ENCODE results near the gene NR2C2AP. TPM values are rescaled to one million over a fixed set of nuclear protein-coding genes. Genes with fewer than 3 reads are reported as not detected.

The NR2C2AP gene
- total RNA-seq, 4 donors from 2014 or later = 16.6 to 30.9 (median 24.9) TPM

DNA sequence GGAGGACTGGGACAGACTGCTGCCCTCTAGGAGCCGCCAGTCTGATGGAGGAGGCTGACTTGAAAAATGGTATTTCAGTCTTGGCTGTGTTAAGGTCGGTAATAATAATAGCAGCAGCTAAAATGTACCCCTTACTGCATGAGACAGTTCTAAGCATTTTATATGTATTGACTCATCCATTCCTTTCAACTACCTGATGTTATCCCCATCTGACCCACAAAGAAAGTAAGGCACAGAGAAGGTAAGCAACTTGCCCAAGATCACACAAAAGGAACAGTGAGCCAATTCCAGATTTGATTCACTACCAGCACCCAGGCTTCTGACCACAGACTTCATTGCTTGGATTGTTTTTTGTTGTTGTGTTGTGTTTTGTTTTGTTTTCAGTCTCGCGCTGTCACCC is 12.6 kb upstream of the NR2C2AP start:
- Histone ChIP-seq H3K4me3 (no peak overlapping the region), H3K9me3 (no peaks in the 10 kb centered on the region), H3K27ac (no peak overlapping the region), H3K4me1 (no peaks in the 10 kb centered on the region), H3K27me3 (peaks cover 74% of the 10 kb centered on the region), H3K36me3 (no peaks in the 10 kb centered on the region)
- TF ChIP-seq EP300 (IDR thresholded peaks at IDR 0.05) (no peak), CTCF (IDR thresholded peaks at IDR 0.05) (no peak), POLR2AphosphoS5 (IDR thresholded peaks at IDR 0.05) (no peak), POLR2A (IDR thresholded peaks at IDR 0.05) (no peak)
- DNase-seq (ENCODE audit: low spot score in 2 of 2) = no peak
- WGBS = 75% methylated on average over 4 of the region's 4 CpGs

DNA sequence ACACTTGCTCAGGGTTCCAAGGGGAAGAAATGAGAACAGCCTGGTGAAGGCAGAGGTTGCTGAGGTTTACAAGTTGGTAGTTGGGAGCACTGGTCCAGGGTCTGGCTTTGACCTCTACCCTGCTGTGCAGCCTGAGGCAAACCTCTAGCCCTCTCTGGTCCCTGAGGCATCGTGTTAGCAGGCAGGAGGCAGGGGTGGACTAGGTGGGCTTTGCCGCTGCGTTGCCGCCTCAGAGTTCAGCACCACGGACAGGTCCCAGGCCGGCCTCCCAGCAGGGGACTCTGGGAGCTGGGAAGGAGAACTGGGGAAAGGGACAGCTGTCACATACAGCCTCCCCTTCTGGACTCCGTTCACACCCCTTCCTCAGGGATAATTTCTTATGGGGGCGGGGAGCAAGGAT is 11.7 kb upstream of the NR2C2AP start:
- H3K27ac ChIP-seq = no peak overlapping the region
- DNase-seq (ENCODE audit: low spot score in 2 of 2) = no peak
- peaks cover 77% of the 10 kb centered on the region for H3K27me3 ChIP-seq
- H3K4me1 ChIP-seq = no peaks in the 10 kb centered on the region
- 4% methylated on average over 8 of the region's 8 CpGs for WGBS
- TF ChIP-seq CTCF (IDR thresholded peaks at IDR 0.05) (no peak), POLR2A (IDR thresholded peaks at IDR 0.05) (no peak), POLR2AphosphoS5 (IDR thresholded peaks at IDR 0.05) (no peak), EP300 (IDR thresholded peaks at IDR 0.05) (no peak)
- H3K9me3 ChIP-seq = no peaks in the 10 kb centered on the region
- no peaks in the 10 kb centered on the region for H3K36me3 ChIP-seq
- no peak overlapping the region for H3K4me3 ChIP-seq

DNA sequence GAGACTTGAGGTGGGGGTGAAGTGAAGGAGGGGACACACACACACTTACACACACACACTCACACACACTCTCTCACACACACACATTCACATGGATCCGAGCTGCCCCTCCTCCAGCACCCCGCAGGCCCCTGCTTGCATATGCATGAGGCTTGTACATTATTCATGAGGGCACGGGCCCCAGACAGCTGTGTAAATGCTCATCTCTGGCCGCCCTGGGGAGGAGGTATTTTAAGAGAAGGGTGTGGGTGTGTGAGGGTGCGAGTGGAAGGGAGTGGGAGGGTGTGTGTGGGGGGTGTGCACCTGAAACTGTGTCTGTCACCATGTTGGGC is 10.9 kb upstream of the NR2C2AP start:
- Histone ChIP-seq H3K4me3 (no peak overlapping the region), H3K4me1 (no peaks in the 10 kb centered on the region), H3K27me3 (peaks cover 76% of the 10 kb centered on the region), H3K9me3 (no peaks in the 10 kb centered on the region), H3K36me3 (no peaks in the 10 kb centered on the region), H3K27ac (no peak overlapping the region)
- no peak for DNase-seq (ENCODE audit: low spot score in 2 of 2)
- 7% methylated on average over 5 of the region's 5 CpGs for WGBS
- TF ChIP-seq POLR2A (IDR thresholded peaks at IDR 0.05) = no peak
- no peak for TF ChIP-seq CTCF (IDR thresholded peaks at IDR 0.05)
- no peak for TF ChIP-seq POLR2AphosphoS5 (IDR thresholded peaks at IDR 0.05)
- no peak for TF ChIP-seq EP300 (IDR thresholded peaks at IDR 0.05)

DNA sequence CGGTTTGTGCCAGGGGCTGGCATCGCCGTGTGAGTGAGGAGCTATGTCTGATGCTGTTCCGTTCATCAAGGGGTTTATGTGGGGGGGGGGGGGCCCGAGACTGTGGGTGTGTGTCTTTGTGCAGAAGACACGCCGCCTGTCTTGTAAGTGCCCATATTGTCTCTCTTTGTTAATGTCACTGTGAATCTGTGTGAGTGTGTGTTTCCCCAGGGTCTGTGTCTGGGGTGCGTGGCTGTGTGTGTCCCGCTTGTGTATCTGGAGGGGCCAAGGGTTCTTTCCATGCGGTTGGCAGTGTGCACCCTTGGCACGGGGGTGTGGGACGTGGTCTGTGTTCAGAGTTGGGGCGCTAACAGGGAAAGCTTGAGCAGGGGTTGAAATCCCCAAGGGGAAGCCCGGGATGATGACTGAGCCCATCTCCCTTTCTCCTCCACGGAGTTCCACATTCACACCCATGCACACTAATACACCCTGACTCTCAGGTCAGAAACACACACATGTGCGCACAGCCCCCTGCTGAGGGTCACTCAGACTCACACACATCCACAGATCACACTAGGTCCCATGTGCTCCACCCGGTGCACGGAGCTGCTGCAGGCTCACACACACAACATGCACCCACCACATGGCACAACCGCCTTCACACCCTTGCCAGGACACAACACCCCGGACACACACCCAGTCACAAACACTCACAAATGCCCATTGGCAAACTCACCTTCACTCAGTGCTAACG is 10.4 kb upstream of the NR2C2AP start:
- WGBS = 34% methylated on average over 16 of the region's 21 CpGs
- Histone ChIP-seq H3K36me3 (no peaks in the 10 kb centered on the region), H3K27me3 (peaks cover 70% of the 10 kb centered on the region), H3K27ac (no peak overlapping the region), H3K9me3 (no peaks in the 10 kb centered on the region), H3K4me3 (no peak overlapping the region), H3K4me1 (no peaks in the 10 kb centered on the region)
- DNase-seq (ENCODE audit: low spot score in 2 of 2) = no peak
- TF ChIP-seq EP300 (IDR thresholded peaks at IDR 0.05) (no peak), CTCF (IDR thresholded peaks at IDR 0.05) (no peak), POLR2AphosphoS5 (IDR thresholded peaks at IDR 0.05) (no peak), POLR2A (IDR thresholded peaks at IDR 0.05) (no peak)

DNA sequence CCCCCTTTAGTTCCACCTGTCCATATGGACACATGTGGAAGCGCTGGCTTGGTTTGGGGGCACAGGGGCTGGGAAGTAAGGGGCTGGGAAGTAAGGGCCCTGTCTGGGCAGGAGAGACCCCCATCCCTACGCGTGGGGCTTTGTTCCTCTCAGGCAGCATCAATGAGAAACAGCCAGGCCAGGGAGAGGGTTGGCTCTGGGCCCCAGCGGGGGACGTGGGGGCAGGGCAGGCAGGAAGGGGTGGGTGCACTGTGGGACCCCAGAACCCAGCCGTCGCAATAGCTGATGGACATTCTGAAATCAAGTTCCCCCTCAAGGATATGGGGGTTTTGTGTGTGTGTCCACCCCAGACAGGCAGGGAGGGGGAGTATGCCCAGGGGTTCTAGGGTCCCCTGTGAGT is 9.7 kb upstream of the NR2C2AP start:
- Histone ChIP-seq H3K4me3 (no peak overlapping the region), H3K4me1 (no peaks in the 10 kb centered on the region), H3K27ac (no peak overlapping the region), H3K9me3 (no peaks in the 10 kb centered on the region), H3K36me3 (no peaks in the 10 kb centered on the region), H3K27me3 (peaks cover 76% of the 10 kb centered on the region)
- 0% methylated on average over 2 of the region's 7 CpGs for WGBS
- no peak for DNase-seq (ENCODE audit: low spot score in 2 of 2)
- no peak for TF ChIP-seq POLR2A (IDR thresholded peaks at IDR 0.05)
- no peak for TF ChIP-seq CTCF (IDR thresholded peaks at IDR 0.05)
- no peak for TF ChIP-seq EP300 (IDR thresholded peaks at IDR 0.05)
- TF ChIP-seq POLR2AphosphoS5 (IDR thresholded peaks at IDR 0.05) = no peak
